ENCODE results near the gene INHBC.

The INHBC gene

GRCh38 chr12:57467915-57468314 lies 33.3 kb downstream of the INHBC start:
- no peak for DNase-seq (ENCODE audit: low read depth, low spot score)
- in situ Hi-C loops (cut with HindIII; ENCODE audit: low sequenced_read_pairs), result no loop called here
- TF ChIP-seq CTCF (IDR thresholded peaks at IDR 0.05; ENCODE audit: low read depth, low read length), result no peak
- no peak overlapping the region for H3K4me3 ChIP-seq (ENCODE audit: low read depth, low read length)

GRCh38 chr12:57469296-57470164 lies 34.9 kb downstream of the INHBC start:
- no peak for DNase-seq (ENCODE audit: low read depth, low spot score)
- no peak overlapping the region for H3K4me3 ChIP-seq (ENCODE audit: low read depth, low read length)
- in situ Hi-C loops (cut with HindIII; ENCODE audit: low sequenced_read_pairs), result no loop called here
- TF ChIP-seq CTCF (IDR thresholded peaks at IDR 0.05; ENCODE audit: low read depth, low read length), result no peak

GRCh38 chr12:57470286-57470969 lies 35.8 kb downstream of the INHBC start:
- no peak for TF ChIP-seq CTCF (IDR thresholded peaks at IDR 0.05; ENCODE audit: low read depth, low read length)

GRCh38 chr12:57470970-57471656 lies 36.5 kb downstream of the INHBC start:
- no peak for TF ChIP-seq CTCF (IDR thresholded peaks at IDR 0.05; ENCODE audit: low read depth, low read length)
- no peak for DNase-seq (ENCODE audit: low read depth, low spot score)
- in situ Hi-C loops (cut with HindIII; ENCODE audit: low sequenced_read_pairs), result no loop called here
- H3K4me3 ChIP-seq (ENCODE audit: low read depth, low read length), result no peak overlapping the region

More at GRCh38 chr12:57470286-57470969, 35.8 kb downstream of the INHBC start:
- in situ Hi-C loops (cut with HindIII; ENCODE audit: low sequenced_read_pairs), result no loop called here
- H3K4me3 ChIP-seq (ENCODE audit: low read depth, low read length), result no peak overlapping the region
- no peak for DNase-seq (ENCODE audit: low read depth, low spot score)

GRCh38 chr12:57471661-57472060 lies 37.1 kb downstream of the INHBC start:
- TF ChIP-seq CTCF (IDR thresholded peaks at IDR 0.05; ENCODE audit: low read depth, low read length), result no peak
- in situ Hi-C loops (cut with HindIII; ENCODE audit: low sequenced_read_pairs), result no loop called here
- no peak overlapping the region for H3K4me3 ChIP-seq (ENCODE audit: low read depth, low read length)
- no peak for DNase-seq (ENCODE audit: low read depth, low spot score)

- DNase-seq (ENCODE audit: low read depth, low spot score), result no peak
- in situ Hi-C loops (cut with HindIII; ENCODE audit: low sequenced_read_pairs), result no loop called here
- TF ChIP-seq CTCF (IDR thresholded peaks at IDR 0.05; ENCODE audit: low read depth, low read length), result no peak
- no peak overlapping the region for H3K4me3 ChIP-seq (ENCODE audit: low read depth, low read length)
Observed at GRCh38 chr12:57472391-57472790, 37.8 kb downstream of the INHBC start.
